NCI-H2029 treated with DMSO at 0.1 percent for 48 hours (cell line): ENCODE results near the gene FGGY.
"Not testable (repeated sequence)": the region's sequence is repeated elsewhere in the genome, so short reads cannot be mapped to it uniquely, and the experiment has no call there.

Source experiments
- DNase-seq: peaks from one replicate; lab custom pipeline; 2025; lab: John Stamatoyannopoulos, UW

Gene FGGY

GRCh38 chr1:59296358-59297256 is at the start of gene FGGY:
Gene FGGY, plus strand, starts transcription at chr1:59297094. Its CDS starts 24,456 bp downstream, at chr1:59321550.
- DNase-seq: peak; percentile 99

- DNase-seq: no peak
Measured at GRCh38 chr1:59248758-59249157, 48.1 kb upstream of the FGGY start.

GRCh38 chr1:59249396-59250137 is 47.3 kb upstream of the FGGY start:
- no peak for DNase-seq

- not testable (repeated sequence) for DNase-seq
Measured at GRCh38 chr1:59251061-59251460, 45.8 kb upstream of the FGGY start.

GRCh38 chr1:59256429-59256828 is 40.5 kb upstream of the FGGY start:
- DNase-seq: not testable (repeated sequence)

- DNase-seq: no peak
Measured at GRCh38 chr1:59258412-59259032, 38.4 kb upstream of the FGGY start.

- DNase-seq: no peak
Measured at GRCh38 chr1:59261537-59261936, 35.4 kb upstream of the FGGY start.

GRCh38 chr1:59262631-59263030 is 34.3 kb upstream of the FGGY start:
- DNase-seq: no peak

- DNase-seq: no peak
Measured at GRCh38 chr1:59263111-59263510, 33.8 kb upstream of the FGGY start.

GRCh38 chr1:59265622-59266021 is 31.3 kb upstream of the FGGY start:
- no peak for DNase-seq

GRCh38 chr1:59266180-59266926 is 30.5 kb upstream of the FGGY start:
- DNase-seq: no peak

GRCh38 chr1:59266927-59267293 is 30.0 kb upstream of the FGGY start:
- no peak for DNase-seq

- no peak for DNase-seq
Measured at GRCh38 chr1:59268406-59268805, 28.5 kb upstream of the FGGY start.

- no peak for DNase-seq
Measured at GRCh38 chr1:59271561-59272260, 25.2 kb upstream of the FGGY start.

GRCh38 chr1:59272507-59272906 is 24.4 kb upstream of the FGGY start:
- DNase-seq: no peak

- no peak for DNase-seq
Measured at GRCh38 chr1:59276439-59276851, 20.4 kb upstream of the FGGY start.

- no peak for DNase-seq
Measured at GRCh38 chr1:59278780-59279354, 18.0 kb upstream of the FGGY start.

GRCh38 chr1:59279645-59280044 is 17.2 kb upstream of the FGGY start:
- no peak for DNase-seq

GRCh38 chr1:59282951-59283350 is 13.9 kb upstream of the FGGY start:
- no peak for DNase-seq

- DNase-seq: no peak
Measured at GRCh38 chr1:59285691-59286090, 11.2 kb upstream of the FGGY start.

- no peak for DNase-seq
Measured at GRCh38 chr1:59288046-59288445, 8.8 kb upstream of the FGGY start.
